B cell (primary cell): ENCODE data around the gene TSEN2. TPM values are rescaled to one million over a fixed set of nuclear protein-coding genes. Genes with fewer than 3 reads are reported as not detected.

Source experiments
- ATAC-seq: fragments of 200-7000 bp; cut with Tn5 transposase; one replicate; pipeline ENCODE4 v1.10.0; 2021; ENCODE audit warnings: low read depth, mild to moderate bottlenecking, moderate number of reproducible peaks, moderate library complexity
- CTCF ChIA-PET: fragments of 350-600 bp; sonication (Branson Sonifier 250); formaldehyde crosslinking; loops from one replicate; lab custom pipeline; 2021; ENCODE audit warnings: antibody characterized with exemption, inconsistent platforms; lab: Charles Lee
- POLR2A ChIA-PET: fragments of 350-600 bp; sonication (Branson Sonifier 250); formaldehyde crosslinking; loops from one replicate; lab custom pipeline; 2021; ENCODE audit warnings: antibody characterized with exemption; lab: Charles Lee
- DNase-seq: peaks from one replicate; pipeline ENCODE4 v3.0.0; 2013
- H2AFZ ChIP-seq: 2 replicates; pipeline ENCODE4 v1.6.1; 2012; ENCODE audit warnings: mild to moderate bottlenecking, low read depth, low read length; ENCODE audit not compliant: insufficient read depth, poor library complexity, severe bottlenecking
- H3K27ac ChIP-seq, 2 donors: 1 replicate in 1 of 2; 2 replicates in 1 of 2; pipeline ENCODE4 v1.5.1; 2012 to 2013; ENCODE audit warnings: low read length in 2 of 2, mild to moderate bottlenecking in 2 of 2, moderate library complexity in 1 of 2
- H3K27me3 ChIP-seq, 4 experiments: fragments of 200-600 bp in 1 of 4; sonication (generic) in 1 of 4; replicated peaks in 1 of 4; 1 replicate in 2 of 4; 2 replicates in 2 of 4; pipeline versions ENCODE4 v1.6.1 to v1.7.0; 2013 to 2016; ENCODE audit warnings: low read length in 3 of 4, mild to moderate bottlenecking in 2 of 4, mixed read lengths in 1 of 4, moderate library complexity in 1 of 4; ENCODE audit not compliant: insufficient read depth in 4 of 4, control insufficient read depth in 3 of 4; ENCODE audit errors: control extremely low read depth in 1 of 4
- H3K36me3 ChIP-seq, 2 experiments: replicated peaks in 1 of 2; 1 replicate in 1 of 2; 2 replicates in 1 of 2; pipeline versions ENCODE4 v1.6.1 to v1.7.1; 2013; ENCODE audit warnings: low read length in 1 of 2; ENCODE audit not compliant: insufficient read depth in 2 of 2, control insufficient read depth in 1 of 2; ENCODE audit errors: control extremely low read depth in 1 of 2, extremely low read depth in 1 of 2
- H3K4me1 ChIP-seq, 2 donors: fragments of 200-600 bp in 1 of 2; sonication (generic) in 1 of 2; 1 replicate in 1 of 2; 2 replicates in 1 of 2; pipeline versions ENCODE4 v1.5.1 to v1.6.1; 2013 to 2017; ENCODE audit warnings: low read length in 2 of 2; ENCODE audit not compliant: control insufficient read depth in 2 of 2, insufficient read depth in 2 of 2
- H3K4me2 ChIP-seq: replicated peaks from 2 replicates; pipeline ENCODE3; 2012; ENCODE audit warnings: mild to moderate bottlenecking, low read depth, low read length; ENCODE audit not compliant: poor library complexity, severe bottlenecking
- H3K4me3 ChIP-seq, 5 experiments: fragments of 200-600 bp in 1 of 5; sonication (generic) in 1 of 5; 1 replicate in 3 of 5; 2 replicates in 2 of 5; pipeline versions ENCODE4 v1.5.1 to v1.7.0; 2011 to 2016; ENCODE audit warnings: low read length in 4 of 5, mild to moderate bottlenecking in 4 of 5, low read depth in 2 of 5, control low read depth in 1 of 5, moderate library complexity in 1 of 5; ENCODE audit not compliant: insufficient read depth in 1 of 5; ENCODE audit errors: control extremely low read depth in 1 of 5, extremely low read depth in 1 of 5
- H3K79me2 ChIP-seq: fragments of 200-600 bp; sonication (generic); one replicate; pipeline ENCODE4 v1.6.0; 2016; ENCODE audit warnings: low read length; ENCODE audit not compliant: control insufficient read depth, insufficient read depth
- H3K9ac ChIP-seq: fragments of 200-600 bp; sonication (generic); 2 replicates; pipeline ENCODE4 v1.6.1; 2017; ENCODE audit warnings: mild to moderate bottlenecking, low read length, moderate library complexity
- H3K9me3 ChIP-seq, 3 donors: one replicate each; pipeline versions ENCODE4 v1.6.1 to v1.7.1; 2013; ENCODE audit warnings: low read length in 2 of 3; ENCODE audit not compliant: control insufficient read depth in 2 of 3, insufficient read depth in 1 of 3; ENCODE audit errors: control extremely low read depth in 1 of 3
- H4K20me1 ChIP-seq: 2 replicates; pipeline ENCODE4 v1.6.0; 2012; ENCODE audit warnings: mild to moderate bottlenecking, low read length; ENCODE audit not compliant: insufficient read depth, control insufficient read depth, poor library complexity, severe bottlenecking
- H3K27ac Mint-ChIP-seq: one replicate; pipeline ENCODE4 v1.8.0; 2021; ENCODE audit warnings: mixed read lengths
- H3K27me3 Mint-ChIP-seq: one replicate; pipeline ENCODE4 v1.8.0; 2021; ENCODE audit warnings: mixed read lengths
- H3K4me1 Mint-ChIP-seq: one replicate; pipeline ENCODE4 v1.8.0; 2021; ENCODE audit warnings: mixed read lengths
- H3K4me3 Mint-ChIP-seq: one replicate; pipeline ENCODE4 v1.8.0; 2021; ENCODE audit warnings: mixed read lengths
- H3K9me3 Mint-ChIP-seq: one replicate; pipeline ENCODE4 v1.8.0; 2022; ENCODE audit warnings: mixed read lengths; ENCODE audit not compliant: insufficient read depth
- EZH2 ChIP-seq: IDR thresholded peaks from 2 replicates; pipeline ENCODE4 v1.6.1; 2012; ENCODE audit warnings: borderline replicate concordance, low read depth, mild to moderate bottlenecking, moderate library complexity, low read length; ENCODE audit not compliant: insufficient read depth, poor library complexity, severe bottlenecking
- WGBS: methylation state at CpG from one replicate; pipeline ENCODE4 v1.1.5; 2013; ENCODE audit warnings: missing lambda C conversion rate; ENCODE audit not compliant: insufficient coverage; 5-methylcytosine and 5-hydroxymethylcytosine counted together
- intact Hi-C: fragments of 100-400 bp; cut with micrococcal nuclease; formaldehyde crosslinking; loops from one replicate; pipeline ENCODE4 v1.10.0; 2022
- polyA plus RNA-seq: library from polyadenylated mRNA; depleted of rRNA; stranded (reverse); fragments of >200 nt; gene quantifications from 2 replicates; pipeline ENCODE4 v1.2.3, GENCODE V29; 2012
- total RNA-seq, 2 donors: library from RNA; stranded (reverse); fragments of 120-200 nt in 1 of 2; gene quantifications; 1 replicate in 1 of 2; 2 replicates in 1 of 2; pipeline versions ENCODE4 v1.2.3 to v1.2.4, GENCODE V29; 2013 to 2022
- TF ChIP-seq, protein P1 (sequence below): fragments of 200-600 bp; IDR thresholded peaks from one replicate; pipeline ENCODE4 v1.8.0; 2022; ENCODE audit warnings: antibody characterized with exemption, mild to moderate bottlenecking

Gene TSEN2
- total and polyA plus RNA-seq, 2 donors (not counting 1 experiment from before 2014, with no cell fraction given) = 13.4 to 17.6 TPM

DNA sequence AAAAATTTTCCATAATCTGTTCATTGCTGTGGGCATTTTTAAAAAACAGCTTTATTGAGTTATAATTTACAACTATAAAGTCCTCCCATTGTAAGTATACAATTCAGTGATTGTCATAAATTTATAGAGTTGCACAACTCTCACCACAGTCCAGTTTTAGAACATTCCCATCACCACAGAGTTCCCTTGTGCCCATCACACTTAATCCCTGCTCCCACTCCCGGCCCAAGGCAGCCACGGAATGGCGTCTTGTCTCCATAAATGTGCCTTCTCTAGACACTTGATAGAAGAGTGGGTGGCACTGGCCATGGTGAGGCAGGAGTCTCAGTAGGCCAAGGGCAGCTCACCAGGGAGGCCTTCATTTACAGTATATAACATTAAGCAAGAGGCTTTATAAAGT is 6.3 kb downstream of the TSEN2 start:
- no peak overlapping the region for H3K27ac ChIP-seq
- no peak overlapping the region for H2AFZ ChIP-seq
- intact Hi-C loops = no loop called here
- peaks cover 7% of the 10 kb centered on the region for H3K79me2 ChIP-seq
- H4K20me1 ChIP-seq = no peaks in the 10 kb centered on the region
- no peaks in the 10 kb centered on the region for H3K9me3 ChIP-seq
- no peak overlapping the region for H3K4me2 ChIP-seq
- H3K27me3 Mint-ChIP-seq = no peaks in the 10 kb centered on the region
- H3K4me1 Mint-ChIP-seq = peaks cover 2% of the 10 kb centered on the region
- no peak overlapping the region for H3K4me3 ChIP-seq
- no peak for DNase-seq
- POLR2A ChIA-PET = no interaction called here
- H3K27me3 ChIP-seq = no peaks in the 10 kb centered on the region
- no peak overlapping the region for H3K9ac ChIP-seq
- ATAC-seq = no peak
- no peak for TF ChIP-seq EZH2
- TF ChIP-seq, protein P1, sequence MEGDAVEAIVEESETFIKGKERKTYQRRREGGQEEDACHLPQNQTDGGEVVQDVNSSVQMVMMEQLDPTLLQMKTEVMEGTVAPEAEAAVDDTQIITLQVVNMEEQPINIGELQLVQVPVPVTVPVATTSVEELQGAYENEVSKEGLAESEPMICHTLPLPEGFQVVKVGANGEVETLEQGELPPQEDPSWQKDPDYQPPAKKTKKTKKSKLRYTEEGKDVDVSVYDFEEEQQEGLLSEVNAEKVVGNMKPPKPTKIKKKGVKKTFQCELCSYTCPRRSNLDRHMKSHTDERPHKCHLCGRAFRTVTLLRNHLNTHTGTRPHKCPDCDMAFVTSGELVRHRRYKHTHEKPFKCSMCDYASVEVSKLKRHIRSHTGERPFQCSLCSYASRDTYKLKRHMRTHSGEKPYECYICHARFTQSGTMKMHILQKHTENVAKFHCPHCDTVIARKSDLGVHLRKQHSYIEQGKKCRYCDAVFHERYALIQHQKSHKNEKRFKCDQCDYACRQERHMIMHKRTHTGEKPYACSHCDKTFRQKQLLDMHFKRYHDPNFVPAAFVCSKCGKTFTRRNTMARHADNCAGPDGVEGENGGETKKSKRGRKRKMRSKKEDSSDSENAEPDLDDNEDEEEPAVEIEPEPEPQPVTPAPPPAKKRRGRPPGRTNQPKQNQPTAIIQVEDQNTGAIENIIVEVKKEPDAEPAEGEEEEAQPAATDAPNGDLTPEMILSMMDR = no peak
- peaks cover 0 to 22% of the 10 kb centered on the region in 2 experiments for H3K36me3 ChIP-seq
- CTCF ChIA-PET = no interaction called here
- H3K27ac Mint-ChIP-seq = peak overlapping the region; percentile 3
- H3K9me3 Mint-ChIP-seq = no peaks in the 10 kb centered on the region
- no CpG with 5 or more reads among the region's 3 CpGs for WGBS
- peaks cover 0 to 1% of the 10 kb centered on the region in 2 donors for H3K4me1 ChIP-seq
- no peak overlapping the region for H3K4me3 Mint-ChIP-seq

DNA sequence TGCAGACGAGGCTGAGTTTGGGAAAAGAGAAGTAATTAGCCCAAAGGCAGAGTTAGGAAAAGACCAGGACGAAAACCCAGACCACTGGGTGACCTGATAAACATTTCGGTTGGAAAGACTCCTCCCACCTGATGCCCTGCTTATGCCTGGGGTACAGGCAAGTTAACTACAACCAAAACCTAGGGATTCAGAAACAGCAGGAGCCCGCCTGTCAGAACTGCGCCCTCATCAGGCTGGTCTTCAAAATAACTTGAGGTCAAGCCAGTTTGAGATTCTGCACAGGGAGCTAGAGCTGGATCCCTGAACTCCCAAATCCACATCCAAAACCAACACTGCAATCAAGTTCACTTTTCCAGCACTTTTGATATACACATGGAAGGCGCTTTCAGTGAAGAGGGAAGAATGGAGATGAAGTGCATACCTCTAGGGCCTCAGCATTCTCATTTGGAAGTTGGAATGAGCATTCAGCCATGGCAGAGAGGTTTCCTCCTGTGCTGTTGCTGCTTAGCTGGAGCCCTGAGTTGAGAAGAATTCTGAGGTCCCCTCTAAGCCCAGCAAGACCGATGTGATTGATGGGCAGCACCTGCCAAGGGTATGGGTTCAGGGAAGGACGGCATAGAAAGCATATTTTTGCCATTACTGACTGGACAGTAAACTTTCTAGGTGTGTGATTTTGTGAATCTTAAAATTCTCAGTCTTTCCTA is 11.6 kb downstream of the TSEN2 start:
- H4K20me1 ChIP-seq = no peaks in the 10 kb centered on the region
- H3K27me3 ChIP-seq = no peaks in the 10 kb centered on the region
- TF ChIP-seq, protein P1 = no peak
- TF ChIP-seq EZH2 = no peak
- DNase-seq (no peak), ATAC-seq (no peak)
- H3K9me3 ChIP-seq = no peaks in the 10 kb centered on the region
- no peak overlapping the region for H3K4me3 ChIP-seq
- H3K9ac ChIP-seq = no peak overlapping the region
- ChIA-PET CTCF (no interaction called here), POLR2A (no interaction called here)
- Mint-ChIP-seq H3K27ac (no peak overlapping the region), H3K4me3 (no peak overlapping the region), H3K27me3 (no peaks in the 10 kb centered on the region), H3K4me1 (no peaks in the 10 kb centered on the region), H3K9me3 (no peaks in the 10 kb centered on the region)
- H3K27ac ChIP-seq = no peak overlapping the region
- H2AFZ ChIP-seq = no peak overlapping the region
- H3K4me1 ChIP-seq = no peaks in the 10 kb centered on the region
- H3K4me2 ChIP-seq = no peak overlapping the region
- H3K36me3 ChIP-seq = peaks cover 4 to 66% of the 10 kb centered on the region in 2 experiments
- intact Hi-C loops = no loop called here
- H3K79me2 ChIP-seq = peaks cover 5% of the 10 kb centered on the region
- WGBS = 96% methylated on average over 4 of the region's 8 CpGs
